Measurements from ENCODE around the gene HMX1.

The HMX1 gene

GRCh38 chr4:8819473-8820177 is 52.0 kb downstream of the HMX1 start:
- no peak for DNase-seq (ENCODE audit: low read depth)

GRCh38 chr4:8819019-8819418 is 52.6 kb downstream of the HMX1 start:
- no peak for DNase-seq (ENCODE audit: low read depth)

GRCh38 chr4:8818063-8818881 is 53.4 kb downstream of the HMX1 start:
- no peak for DNase-seq (ENCODE audit: low read depth)

- no peak for DNase-seq (ENCODE audit: low read depth)
These were observed 53.9 kb downstream of the HMX1 start for GRCh38 chr4:8817813-8818062.

- DNase-seq (ENCODE audit: low read depth) = no peak
These were observed 54.4 kb downstream of the HMX1 start for GRCh38 chr4:8817096-8817812.
